GM21619 (cell line): ENCODE results near the gene GABPB2.
A peak's percentile ranks its signal among the peaks of the same experiment; 100 is the strongest.

ENCODE experiments used
- ATAC-seq: cut with Tn5 transposase; IDR thresholded peaks from one replicate; pipeline ENCODE4 v1.9.1; 2021; ENCODE audit not compliant: unreplicated experiment

Gene GABPB2

GRCh38 chr1:151158326-151158725 is 87.8 kb downstream of the GABPB2 start:
- no peak for ATAC-seq

- no peak for ATAC-seq
Measured at GRCh38 chr1:151158751-151159251, 88.2 kb downstream of the GABPB2 start.

- ATAC-seq: no peak
Measured at GRCh38 chr1:151159373-151159772, 88.8 kb downstream of the GABPB2 start.

GRCh38 chr1:151164732-151165280 is 94.2 kb downstream of the GABPB2 start:
- ATAC-seq: no peak

GRCh38 chr1:151165281-151165737 is 94.7 kb downstream of the GABPB2 start:
- peak; percentile 15 for ATAC-seq

- peak; percentile 87 for ATAC-seq
Measured at GRCh38 chr1:151165738-151166504, 95.4 kb downstream of the GABPB2 start, which contains the start of the genes LYSMD1 and SCNM1. TSS of gene LYSMD1 (minus strand) at chr1:151165902. CDS start at chr1:151165258, 644 bp downstream. TSS of gene SCNM1 (plus strand) at chr1:151166144. CDS start at chr1:151166153, 9 bp downstream.

GRCh38 chr1:151166505-151166956 is 96.0 kb downstream of the GABPB2 start:
- no peak for ATAC-seq

- ATAC-seq: no peak
Measured at GRCh38 chr1:151167116-151167515, 96.6 kb downstream of the GABPB2 start.

- no peak for ATAC-seq
Measured at GRCh38 chr1:151171190-151171589, 100.6 kb downstream of the GABPB2 start.
